Measurements from ENCODE around the gene DOCK4. TPM values are rescaled to one million over a fixed set of nuclear protein-coding genes. Genes with fewer than 3 reads are reported as not detected.

DOCK4 gene
- total and polyA plus RNA-seq, 10 of the 15 experiments (the other 5 are each of a cell fraction or from before 2014, with no cell fraction given), result 0.03 to 0.73 (median 0.38) TPM

DNA sequence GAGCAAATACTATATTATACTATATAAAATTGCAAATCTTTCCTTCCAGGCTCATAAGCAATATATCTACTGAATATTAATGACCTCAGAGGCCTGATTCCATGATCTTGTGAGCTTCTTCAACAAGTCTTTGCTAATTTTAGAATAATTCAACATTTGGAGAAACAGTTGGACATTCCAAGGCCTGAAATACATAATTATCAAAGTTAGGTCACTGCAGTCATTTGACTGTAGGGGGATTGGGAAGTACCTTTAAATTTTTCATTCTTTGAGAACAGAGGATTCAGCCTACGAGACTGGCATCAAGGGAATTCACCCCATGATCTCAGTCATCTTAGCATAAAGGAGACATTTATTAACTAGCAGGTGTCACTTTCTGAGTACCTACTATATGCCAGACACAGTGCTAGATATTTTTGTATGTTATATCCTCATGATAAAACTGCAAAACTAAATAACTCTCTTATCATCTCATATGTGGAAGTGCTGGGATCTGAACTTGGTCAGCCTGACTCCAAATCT lies 85.4 kb downstream of the DOCK4 start:
- Histone ChIP-seq H3K9me3 (replicated peaks; ENCODE audit: control insufficient read depth, insufficient read depth, low read length) (no peaks in the 10 kb centered on the region), H3K27me3 (replicated peaks in 1 of 2; ENCODE audit: control insufficient read depth in 2 of 2, insufficient read depth in 2 of 2, low read length in 1 of 2) (no peaks in the 10 kb centered on the region), H3K4me2 (ENCODE audit: control insufficient read depth, insufficient read depth) (no peak overlapping the region), H2AFZ (ENCODE audit: control insufficient read depth, low read depth, low read length) (no peak overlapping the region), H3K4me3 (no peak overlapping the region), H3K27ac (ENCODE audit: control insufficient read depth, insufficient read depth) (no peak overlapping the region), H3K9ac (ENCODE audit: control insufficient read depth, insufficient read depth, low read length) (no peak overlapping the region), H3K4me1 (ENCODE audit: control insufficient read depth, insufficient read depth, low read length) (no peaks in the 10 kb centered on the region), H3K36me3 (ENCODE audit: control insufficient read depth in 2 of 2, insufficient read depth in 2 of 2, low read length in 1 of 2) (no peaks in the 10 kb centered on the region), H4K20me1 (ENCODE audit: control insufficient read depth, insufficient read depth) (no peaks in the 10 kb centered on the region), H3K79me2 (ENCODE audit: control insufficient read depth, insufficient read depth, low read length) (no peaks in the 10 kb centered on the region)
- no peak for TF ChIP-seq SPI1 (IDR thresholded peaks at IDR 0.05; ENCODE audit: borderline replicate concordance, insufficient read depth, low read depth, low read length)
- TF ChIP-seq HDAC6 (IDR thresholded peaks at IDR 0.05; ENCODE audit: unreplicated experiment), result no peak
- TF ChIP-seq MEF2A (IDR thresholded peaks at IDR 0.05; ENCODE audit: insufficient read depth, low read depth, low read length), result no peak
- TF ChIP-seq NKRF (conservative IDR thresholded peaks at IDR 0.05), result no peak
- no peak for TF ChIP-seq TAF1 (IDR thresholded peaks at IDR 0.05; ENCODE audit: borderline replicate concordance, low read depth, low read length)
- no peak for TF ChIP-seq CHD2 (IDR thresholded peaks at IDR 0.05; ENCODE audit: borderline replicate concordance, low read depth, low read length)
- no peak for TF ChIP-seq CBX3 (IDR thresholded peaks at IDR 0.05; ENCODE audit: borderline replicate concordance, low read depth)
- no peak for TF ChIP-seq WRNIP1 (IDR thresholded peaks at IDR 0.05; ENCODE audit: borderline replicate concordance, low read depth, low read length)
- TF ChIP-seq POLR2AphosphoS5 (IDR thresholded peaks at IDR 0.05; ENCODE audit: low read length), result no peak
- TF ChIP-seq, protein P1, sequence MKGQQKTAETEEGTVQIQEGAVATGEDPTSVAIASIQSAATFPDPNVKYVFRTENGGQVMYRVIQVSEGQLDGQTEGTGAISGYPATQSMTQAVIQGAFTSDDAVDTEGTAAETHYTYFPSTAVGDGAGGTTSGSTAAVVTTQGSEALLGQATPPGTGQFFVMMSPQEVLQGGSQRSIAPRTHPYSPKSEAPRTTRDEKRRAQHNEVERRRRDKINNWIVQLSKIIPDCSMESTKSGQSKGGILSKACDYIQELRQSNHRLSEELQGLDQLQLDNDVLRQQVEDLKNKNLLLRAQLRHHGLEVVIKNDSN (IDR thresholded peaks at IDR 0.05; ENCODE audit: borderline replicate concordance, extremely low read length, insufficient read depth, low read depth, low read length), result no peak
- TF ChIP-seq MTA3 (IDR thresholded peaks at IDR 0.05; ENCODE audit: borderline replicate concordance, low read length), result no peak
- no peak for TF ChIP-seq MAX (IDR thresholded peaks at IDR 0.05; ENCODE audit: low read depth, low read length)
- no peak for TF ChIP-seq ZZZ3 (IDR thresholded peaks at IDR 0.05; ENCODE audit: control insufficient read depth, insufficient read length, low read depth)
- no peak for TF ChIP-seq SMARCA5 (IDR thresholded peaks at IDR 0.05)
- TF ChIP-seq MYB (IDR thresholded peaks at IDR 0.05; ENCODE audit: borderline replicate concordance, low read depth, low read length), result no peak
- no peak for TF ChIP-seq RCOR1 (conservative IDR thresholded peaks at IDR 0.05; ENCODE audit: low read depth, low read length)
- in situ Hi-C loops (cut with MboI), result no loop called here
- ChIA-PET SMC1A (ENCODE audit: uncharacterized antibody, unreplicated experiment) (no interaction called here), POLR2A (no interaction called here), CTCF (no interaction called here), RAD21 (ENCODE audit: unreplicated experiment) (interaction anchor here (1.3 kb wide), 1 partner anchor 37 kb away, joined by 3 read pairs; no protein-coding TSS in a partner anchor)
- FAIRE-seq, result no peak
- ATAC-seq, result peak; percentile 83
- BruUV-seq (replicated peaks), result no TSS peak
- 50% methylated on average over 1 of the region's 1 CpG for WGBS (ENCODE audit: insufficient coverage, insufficient replicate concordance, low lambda C conversion rate, missing lambda C conversion rate)
- peak; percentile 3 for DNase-seq (ENCODE audit: low read depth, low spot score)
- intact Hi-C loops (cut with micrococcal nuclease; ENCODE audit: unreplicated experiment), result no loop called here
